H9 (cell line): ENCODE results near the gene LYPD1. TPM values are rescaled to one million over a fixed set of nuclear protein-coding genes. Genes with fewer than 3 reads are reported as not detected.

ENCODE experiments used
- DNase-seq: peaks from one replicate; pipeline ENCODE4 v3.0.0-alpha.2; 2017
- H2AFZ ChIP-seq: one replicate; pipeline ENCODE4 v1.6.1; 2013; ENCODE audit warnings: mild to moderate bottlenecking, low read length, control low read depth, moderate library complexity
- H2AK5ac ChIP-seq: 2 replicates; pipeline ENCODE4 v1.6.1; 2013; ENCODE audit warnings: low read length, control low read depth, mixed read lengths; ENCODE audit not compliant: insufficient read length
- H2BK120ac ChIP-seq: one replicate; pipeline ENCODE4 v1.6.1; 2013; ENCODE audit warnings: low read depth, mild to moderate bottlenecking, low read length, control low read depth, inconsistent platforms; ENCODE audit not compliant: poor library complexity, severe bottlenecking
- H2BK12ac ChIP-seq: 2 replicates; pipeline ENCODE4 v1.6.1; 2013; ENCODE audit warnings: low read length, control low read depth, mixed read lengths, low read depth; ENCODE audit not compliant: insufficient read length
- H2BK15ac ChIP-seq: 2 replicates; pipeline ENCODE4 v1.6.1; 2013; ENCODE audit warnings: low read depth, low read length, control low read depth
- H2BK20ac ChIP-seq: one replicate; pipeline ENCODE4 v1.6.1; 2013; ENCODE audit warnings: low read depth, mild to moderate bottlenecking, low read length, control low read depth, inconsistent platforms; ENCODE audit not compliant: poor library complexity, severe bottlenecking
- H2BK5ac ChIP-seq: 2 replicates; pipeline ENCODE4 v1.6.1; 2013; ENCODE audit warnings: low read length, control low read depth, mixed read lengths; ENCODE audit not compliant: insufficient read length
- H3K14ac ChIP-seq: 2 replicates; pipeline ENCODE4 v1.6.1; 2013; ENCODE audit warnings: low read length, control low read depth; ENCODE audit not compliant: insufficient read depth
- H3K18ac ChIP-seq: 2 replicates; pipeline ENCODE4 v1.6.1; 2013; ENCODE audit warnings: low read depth, mild to moderate bottlenecking, mixed read lengths, low read length, control low read depth; ENCODE audit not compliant: insufficient read length
- H3K23ac ChIP-seq: 2 replicates; pipeline ENCODE4 v1.6.1; 2013; ENCODE audit warnings: low read length, control low read depth, mixed read lengths, low read depth; ENCODE audit not compliant: insufficient read length
- H3K23me2 ChIP-seq: 2 replicates; pipeline ENCODE4 v1.6.1; 2013; ENCODE audit warnings: low read depth, mild to moderate bottlenecking, mixed read lengths, low read length, control low read depth; ENCODE audit not compliant: insufficient read length, poor library complexity, severe bottlenecking
- H3K27ac ChIP-seq: 2 replicates; pipeline ENCODE4 v1.5.1; 2013; ENCODE audit warnings: low read length, control low read depth, mixed read lengths, low read depth; ENCODE audit not compliant: insufficient read length
- H3K27me3 ChIP-seq: 2 replicates; pipeline ENCODE4 v1.6.1; 2013; ENCODE audit warnings: low read length, control low read depth, inconsistent platforms; ENCODE audit not compliant: insufficient read depth
- H3K4ac ChIP-seq: 2 replicates; pipeline ENCODE4 v1.6.1; 2013; ENCODE audit warnings: low read depth, mild to moderate bottlenecking, control low read depth, inconsistent platforms, low read length, moderate library complexity
- H3K4me1 ChIP-seq: 2 replicates; pipeline ENCODE4 v1.6.1; 2013; ENCODE audit warnings: low read length, control low read depth, inconsistent platforms; ENCODE audit not compliant: insufficient read depth
- H3K4me2 ChIP-seq: 2 replicates; pipeline ENCODE4 v1.6.1; 2013; ENCODE audit warnings: low read length, control low read depth, mixed read lengths; ENCODE audit not compliant: insufficient read length, insufficient read depth
- H3K56ac ChIP-seq: 2 replicates; pipeline ENCODE4 v1.6.1; 2013; ENCODE audit warnings: low read depth, mild to moderate bottlenecking, mixed read lengths, low read length, control low read depth; ENCODE audit not compliant: insufficient read length
- H3K79me1 ChIP-seq: 2 replicates; pipeline ENCODE4 v1.6.1; 2013; ENCODE audit warnings: low read depth, mild to moderate bottlenecking, moderate library complexity, low read length, control low read depth, inconsistent platforms; ENCODE audit not compliant: insufficient read depth, poor library complexity, severe bottlenecking
- H3K79me2 ChIP-seq: 2 replicates; pipeline ENCODE4 v1.6.1; 2013; ENCODE audit warnings: low read length, control low read depth, inconsistent platforms; ENCODE audit not compliant: insufficient read depth
- H3K9ac ChIP-seq: 2 replicates; pipeline ENCODE4 v1.6.1; 2013; ENCODE audit warnings: low read length, control low read depth, mixed read lengths; ENCODE audit not compliant: insufficient read length; ENCODE audit errors: extremely low read depth
- H3K9me3 ChIP-seq: one replicate; pipeline ENCODE4 v1.6.1; 2013; ENCODE audit warnings: low read depth, low read length, inconsistent platforms; ENCODE audit not compliant: control insufficient read depth
- H3T11ph ChIP-seq: one replicate; pipeline ENCODE4 v1.6.1; 2013; ENCODE audit warnings: mild to moderate bottlenecking, low read length, control low read depth, inconsistent platforms
- H4K20me1 ChIP-seq: one replicate; pipeline ENCODE4 v1.6.1; 2013; ENCODE audit not compliant: control insufficient read depth, insufficient read length, insufficient read depth
- H4K5ac ChIP-seq: 2 replicates; pipeline ENCODE4 v1.6.1; 2013; ENCODE audit warnings: low read depth, mild to moderate bottlenecking, mixed read lengths, low read length, control low read depth; ENCODE audit not compliant: insufficient read length
- H4K8ac ChIP-seq: replicated peaks from 2 replicates; pipeline ENCODE4 v1.6.1; 2013; ENCODE audit warnings: low read length, control low read depth, mixed read lengths, low read depth; ENCODE audit not compliant: insufficient read length
- H4K91ac ChIP-seq: 2 replicates; pipeline ENCODE4 v1.6.1; 2013; ENCODE audit warnings: low read depth, mild to moderate bottlenecking, moderate library complexity, mixed read lengths, low read length, control low read depth; ENCODE audit not compliant: insufficient read length
- H3K27ac Mint-ChIP-seq, 3 experiments: 2 replicates in 2 of 3; 3 replicates in 1 of 3; pipeline ENCODE4 v1.8.0; 2020 to 2021; ENCODE audit warnings: mixed read lengths in 3 of 3, mild to moderate bottlenecking in 1 of 3, moderate library complexity in 1 of 3
- H3K27me3 Mint-ChIP-seq: 2 replicates; pipeline ENCODE4 v1.8.0; 2021; ENCODE audit warnings: low read depth, mild to moderate bottlenecking, moderate library complexity, mixed read lengths
- H3K36me3 Mint-ChIP-seq, 3 experiments: 2 replicates in 2 of 3; 3 replicates in 1 of 3; pipeline ENCODE4 v1.8.0; 2020 to 2021; ENCODE audit warnings: low read depth in 3 of 3, mixed read lengths in 3 of 3; ENCODE audit not compliant: insufficient read depth in 1 of 3
- H3K4me1 Mint-ChIP-seq, 2 experiments: 2 replicates each; pipeline ENCODE4 v1.8.0; 2020; ENCODE audit warnings: mixed read lengths in 2 of 2
- H3K4me3 Mint-ChIP-seq, 2 experiments: 2 replicates in 1 of 2; 3 replicates in 1 of 2; pipeline ENCODE4 v1.8.0; 2020 to 2021; ENCODE audit warnings: mild to moderate bottlenecking in 2 of 2, mixed read lengths in 2 of 2, moderate library complexity in 1 of 2
- H3K9me3 Mint-ChIP-seq, 2 experiments: 2 replicates in 1 of 2; 3 replicates in 1 of 2; pipeline ENCODE4 v1.8.0; 2020; ENCODE audit warnings: mild to moderate bottlenecking in 2 of 2, mixed read lengths in 2 of 2, moderate library complexity in 1 of 2
- CTCF ChIP-seq: fragments of 200-600 bp; sonication (generic); conservative IDR thresholded peaks from 3 replicates; pipeline ENCODE4 v1.8.0; 2021; ENCODE audit warnings: antibody characterized with exemption, mild to moderate bottlenecking
- WGBS: extraction: QIAGEN DNeasy Blood & Tissue Kit; methylation state at CpG from one replicate; pipeline ENCODE4 v1.1.7; 2013; ENCODE audit warnings: missing lambda C conversion rate, low lambda C conversion rate, mixed read lengths; ENCODE audit not compliant: insufficient read length; ENCODE audit errors: extremely low coverage; 5-methylcytosine and 5-hydroxymethylcytosine counted together
- total RNA-seq: library from RNA; stranded (reverse); gene quantifications from 2 replicates; pipeline ENCODE4 v1.2.1, GENCODE V29; 2021

LYPD1 gene
- total RNA-seq, 1 experiment from 2014 or later: 10.6 TPM

GRCh38 chr2:132667706-132668105 lies 2.3 kb downstream of the LYPD1 start:
- peaks cover 15 to 16% of the 10 kb centered on the region in 2 experiments for H3K4me1 Mint-ChIP-seq
- Histone ChIP-seq H4K91ac (no peak overlapping the region), H3K23ac (no peak overlapping the region), H3K14ac (no peak overlapping the region), H2BK120ac (no peak overlapping the region), H3K18ac (no peak overlapping the region), H2AFZ (no peak overlapping the region), H3K4ac (no peak overlapping the region), H2BK15ac (no peak overlapping the region), H2BK20ac (no peak overlapping the region), H2BK5ac (no peak overlapping the region), H3K9me3 (no peaks in the 10 kb centered on the region), H3K79me1 (no peaks in the 10 kb centered on the region), H2BK12ac (no peak overlapping the region), H4K5ac (no peak overlapping the region), H2AK5ac (no peak overlapping the region), H3T11ph (no peak overlapping the region), H3K27ac (no peak overlapping the region), H3K4me1 (no peaks in the 10 kb centered on the region), H3K56ac (no peak overlapping the region), H4K8ac (no peak overlapping the region), H3K27me3 (peaks cover 23% of the 10 kb centered on the region; the same call in 1 of the 2 replicates), H3K23me2 (peaks cover 30% of the 10 kb centered on the region), H3K79me2 (no peaks in the 10 kb centered on the region), H4K20me1 (no peaks in the 10 kb centered on the region), H3K4me2 (no peak overlapping the region), H3K9ac (no peak overlapping the region)
- H3K36me3 Mint-ChIP-seq: no peaks in the 10 kb centered on the region; a peak in 1 of 7 replicates
- DNase-seq: no peak
- TF ChIP-seq CTCF: no peak
- no peak overlapping the region for H3K4me3 Mint-ChIP-seq
- peaks cover 64% of the 10 kb centered on the region for H3K27me3 Mint-ChIP-seq
- H3K9me3 Mint-ChIP-seq: peaks cover 0 to 2% of the 10 kb centered on the region in 2 experiments; a peak in 2 of 5 replicates
- no peak overlapping the region for H3K27ac Mint-ChIP-seq
- WGBS: no CpG with 5 or more reads among the region's 1 CpG
